GM21515 (cell line): ENCODE data around the gene LMNA.
"Not testable (repeated sequence)": the region's sequence is repeated elsewhere in the genome, so short reads cannot be mapped to it uniquely, and the experiment has no call there.

Source experiments
- ATAC-seq: cut with Tn5 transposase; IDR thresholded peaks from one replicate; pipeline ENCODE4 v1.9.1; 2021; ENCODE audit not compliant: unreplicated experiment

LMNA gene

DNA sequence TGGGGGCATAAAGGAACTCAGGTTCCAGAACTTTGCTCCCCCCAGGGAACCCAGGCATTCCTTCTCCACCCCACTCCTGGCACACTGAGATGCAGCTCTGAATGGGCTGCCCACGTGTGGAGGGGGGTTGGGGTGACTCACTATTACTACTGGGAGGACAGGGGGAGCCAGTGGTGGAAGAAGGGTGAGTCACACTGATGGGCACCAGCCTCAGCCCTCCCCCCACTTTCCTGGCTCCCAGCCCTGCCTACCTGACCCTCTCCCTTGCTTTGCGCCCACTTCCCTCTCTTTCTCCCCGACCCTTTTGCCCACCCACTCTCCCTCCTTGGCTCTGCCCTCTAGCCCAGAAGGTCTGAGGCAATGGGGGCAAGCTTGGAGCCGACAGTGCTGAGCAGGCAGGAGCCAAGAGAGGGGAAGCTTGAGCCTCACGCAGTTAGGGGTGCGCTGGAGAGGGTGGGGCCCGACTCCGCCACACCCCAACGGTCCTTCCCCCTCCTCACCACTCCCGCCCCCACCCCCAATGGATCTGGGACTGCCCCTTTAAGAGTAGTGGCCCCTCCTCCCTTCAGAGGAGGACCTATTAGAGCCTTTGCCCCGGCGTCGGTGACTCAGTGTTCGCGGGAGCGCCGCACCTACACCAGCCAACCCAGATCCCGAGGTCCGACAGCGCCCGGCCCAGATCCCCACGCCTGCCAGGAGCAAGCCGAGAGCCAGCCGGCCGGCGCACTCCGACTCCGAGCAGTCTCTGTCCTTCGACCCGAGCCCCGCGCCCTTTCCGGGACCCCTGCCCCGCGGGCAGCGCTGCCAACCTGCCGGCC, at the start of gene LMNA:
LMNA (plus strand) TSS at position 611 of the 818 bp plus-strand sequence. CDS start 208 bp downstream, outside the sequence.
- peak; percentile 51 for ATAC-seq

DNA sequence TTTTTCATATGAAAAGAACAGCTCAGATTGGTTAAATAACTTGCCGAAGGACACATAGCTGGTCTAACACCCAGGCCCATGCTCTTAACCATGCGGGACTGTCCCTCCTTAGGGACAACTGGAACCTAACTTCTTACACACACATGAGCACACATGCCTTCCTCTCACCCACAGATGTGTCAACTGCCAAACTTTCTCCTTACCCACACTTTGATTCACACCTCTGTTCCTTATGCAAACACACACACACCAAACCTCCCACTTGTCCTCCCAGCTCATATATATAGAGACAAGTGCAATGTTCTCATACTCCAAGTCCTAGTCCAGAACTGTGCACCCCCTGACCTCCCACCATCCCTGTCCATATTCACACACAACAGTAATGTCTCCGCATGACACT, 49.3 kb upstream of the LMNA start:
- no peak for ATAC-seq

GRCh38 chr1:156065871-156066270, 48.6 kb upstream of the LMNA start:
- no peak for ATAC-seq

DNA sequence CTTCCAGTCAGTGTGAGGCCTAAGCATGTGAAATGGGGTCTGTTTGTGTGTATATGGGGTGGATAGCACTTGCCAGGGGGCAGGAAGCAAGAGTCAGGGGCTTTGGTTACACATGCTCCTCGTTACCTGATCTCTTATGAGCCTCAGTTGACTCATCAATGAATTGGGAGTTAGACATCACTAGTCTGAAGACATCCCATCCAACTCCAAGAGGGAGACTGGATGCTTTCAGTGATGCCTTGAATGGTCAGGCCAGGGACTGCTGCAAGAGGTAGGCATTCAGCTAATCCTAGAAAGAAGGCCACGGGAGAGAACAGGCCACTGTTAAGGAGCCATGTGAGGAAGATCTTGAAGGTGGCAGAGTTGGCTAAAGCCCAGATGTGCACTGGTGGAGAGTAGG, 47.2 kb upstream of the LMNA start:
- ATAC-seq, result no peak

GRCh38 chr1:156069490-156070455, 44.7 kb upstream of the LMNA start:
- ATAC-seq, result no peak

DNA sequence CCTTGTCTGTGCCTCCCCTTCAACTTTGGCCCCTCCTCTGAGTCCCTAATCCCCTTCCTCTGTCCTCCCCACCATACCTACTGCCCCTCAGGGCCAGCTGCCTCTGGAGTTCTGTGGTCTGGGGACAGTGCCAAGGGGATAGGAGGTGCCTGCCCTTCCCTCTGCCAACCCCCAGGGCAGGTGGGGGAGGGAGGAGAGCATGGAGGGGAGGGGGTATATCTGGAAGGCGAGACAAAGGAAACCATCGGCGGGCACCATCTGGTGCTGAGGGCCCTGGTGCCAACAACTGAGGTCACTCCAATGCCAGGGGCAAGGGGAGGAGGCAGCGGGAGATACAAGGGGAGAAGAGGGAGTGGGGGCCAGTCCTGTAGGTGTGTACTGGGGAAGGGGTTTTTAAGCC, 44.0 kb upstream of the LMNA start:
- no peak for ATAC-seq

DNA sequence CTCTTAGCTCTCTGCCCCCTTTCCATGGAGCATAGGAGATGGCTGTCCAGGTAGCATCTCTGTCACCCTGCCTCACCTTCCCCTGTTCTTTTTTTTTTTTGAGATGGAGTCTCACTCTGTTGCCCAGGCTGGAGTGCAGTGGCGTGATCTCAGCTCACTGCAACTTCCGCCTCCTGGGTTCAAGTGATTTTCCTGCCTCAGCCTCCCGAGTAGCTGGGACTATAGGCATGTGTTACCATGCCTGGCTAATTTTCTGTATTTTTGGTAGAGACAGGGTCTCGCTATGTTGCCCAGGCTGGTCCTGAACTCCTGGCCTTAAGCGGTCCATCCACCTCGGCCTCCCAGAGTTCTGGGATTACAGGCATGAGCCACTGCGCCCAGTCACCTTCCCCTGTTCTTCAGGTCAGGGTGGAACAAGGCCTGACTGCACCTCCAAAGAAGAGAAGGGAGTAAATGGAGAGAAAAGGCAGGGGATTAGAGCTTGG, 43.1 kb upstream of the LMNA start:
- ATAC-seq, result not testable (repeated sequence)

- no peak for ATAC-seq
These were observed 42.3 kb upstream of the LMNA start for GRCh38 chr1:156072251-156072650.

GRCh38 chr1:156073110-156073687, 41.3 kb upstream of the LMNA start:
- no peak for ATAC-seq

- no peak for ATAC-seq
These were observed 40.8 kb upstream of the LMNA start for GRCh38 chr1:156073740-156074139.

GRCh38 chr1:156074661-156075060, 39.9 kb upstream of the LMNA start:
- no peak for ATAC-seq

DNA sequence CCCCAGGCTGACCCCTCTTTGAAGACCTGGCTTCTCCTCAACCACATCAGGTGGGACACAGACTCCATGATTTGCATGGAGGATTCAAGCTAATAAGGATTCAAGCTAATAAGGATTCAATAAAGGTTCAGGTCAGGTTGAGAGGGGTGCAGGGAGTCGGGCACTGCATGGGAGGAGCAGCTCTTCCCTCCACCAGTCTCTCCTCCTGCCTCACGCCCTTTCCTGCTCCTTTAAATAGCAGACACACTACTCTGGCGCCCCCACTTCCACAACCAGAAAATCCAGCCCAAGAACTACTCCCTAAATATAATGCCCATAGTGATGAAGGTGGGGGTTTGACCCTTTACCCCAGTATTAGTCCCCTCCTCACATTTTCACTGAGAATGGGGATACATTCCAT, 39.3 kb upstream of the LMNA start:
- ATAC-seq, result no peak

GRCh38 chr1:156075775-156076204, 38.7 kb upstream of the LMNA start:
- ATAC-seq, result no peak

DNA sequence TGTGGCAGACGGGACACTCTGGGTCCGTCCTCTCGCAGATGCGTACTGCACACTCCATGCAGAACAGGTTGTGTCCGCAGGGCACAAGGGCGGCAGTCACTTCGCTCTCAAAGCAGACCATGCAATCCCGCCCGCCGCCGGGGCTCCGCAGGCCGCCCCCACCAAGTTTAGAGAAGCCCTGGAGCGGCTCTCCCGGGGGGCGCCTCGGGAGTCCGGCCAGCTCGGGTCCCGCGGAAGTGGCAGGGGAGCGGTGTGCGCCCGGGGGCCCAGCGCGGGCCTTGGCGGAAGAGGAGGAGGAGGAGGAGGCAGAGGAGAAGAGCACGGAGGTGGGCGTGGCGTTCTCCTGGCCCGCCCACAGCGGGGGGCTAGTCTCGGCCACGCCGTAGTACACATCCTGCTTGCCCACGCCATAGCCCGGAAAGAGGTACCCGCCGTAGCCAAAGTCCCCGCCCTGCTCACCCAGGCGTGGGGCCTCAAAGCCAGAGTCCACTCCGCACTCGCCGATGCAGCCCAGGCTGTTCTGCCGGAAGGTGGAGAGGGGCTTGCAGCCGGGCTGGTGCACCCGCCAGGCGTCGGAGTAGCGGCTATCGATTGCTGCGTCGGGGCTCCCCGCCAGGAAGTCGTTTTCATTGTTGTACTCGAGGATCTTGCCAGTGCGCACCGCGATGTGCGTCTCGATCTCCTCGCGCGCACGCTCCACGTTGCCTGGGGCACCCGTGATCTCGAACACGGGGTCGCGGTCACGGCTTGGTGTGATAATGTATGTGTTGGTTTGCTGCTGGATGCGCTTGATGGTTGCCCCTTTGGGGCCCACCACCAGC, 37.7 kb upstream of the LMNA start:
- peak; percentile 64 for ATAC-seq

- no peak for ATAC-seq
These were observed 37.1 kb upstream of the LMNA start for GRCh38 chr1:156077430-156077760.

DNA sequence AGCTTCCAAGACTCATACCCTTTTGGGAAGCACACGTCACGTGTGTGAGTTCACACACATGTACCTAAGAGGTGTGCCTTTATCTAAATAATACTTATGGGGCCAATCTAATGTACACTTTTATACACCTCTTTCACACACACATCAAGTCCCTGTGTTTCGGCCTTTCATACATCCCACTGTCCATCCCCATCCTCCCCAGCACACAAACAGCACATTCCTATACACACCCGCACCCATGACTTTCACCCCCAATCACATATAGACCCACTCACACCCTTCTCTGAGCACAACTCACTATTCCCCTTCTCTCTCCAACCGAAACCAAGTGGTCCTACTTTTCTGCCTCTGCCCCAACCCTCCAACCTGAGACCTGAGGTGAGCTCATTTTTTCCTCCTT, 35.8 kb upstream of the LMNA start:
- ATAC-seq, result no peak

DNA sequence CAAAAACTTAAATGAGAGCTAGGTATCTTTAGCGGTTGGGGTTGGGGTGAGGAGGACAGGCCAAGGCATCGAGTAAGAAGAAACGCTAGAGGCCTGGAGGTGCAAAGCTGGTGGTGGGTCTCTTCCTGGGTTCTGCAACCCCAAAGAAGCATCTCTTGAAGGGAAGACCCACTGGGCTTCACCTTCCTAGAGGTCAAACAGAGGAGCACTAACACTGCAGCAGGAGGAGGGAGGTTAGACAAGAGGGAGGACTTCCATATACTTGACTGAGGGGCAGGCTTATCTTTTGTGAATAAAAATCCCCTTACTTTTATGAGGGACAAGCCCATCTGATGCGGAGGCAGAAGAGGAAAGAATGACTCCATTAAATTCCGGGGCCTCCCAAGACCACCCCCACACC, 34.7 kb upstream of the LMNA start:
- no peak for ATAC-seq

GRCh38 chr1:156080241-156080862, 34.2 kb upstream of the LMNA start:
- ATAC-seq, result no peak

DNA sequence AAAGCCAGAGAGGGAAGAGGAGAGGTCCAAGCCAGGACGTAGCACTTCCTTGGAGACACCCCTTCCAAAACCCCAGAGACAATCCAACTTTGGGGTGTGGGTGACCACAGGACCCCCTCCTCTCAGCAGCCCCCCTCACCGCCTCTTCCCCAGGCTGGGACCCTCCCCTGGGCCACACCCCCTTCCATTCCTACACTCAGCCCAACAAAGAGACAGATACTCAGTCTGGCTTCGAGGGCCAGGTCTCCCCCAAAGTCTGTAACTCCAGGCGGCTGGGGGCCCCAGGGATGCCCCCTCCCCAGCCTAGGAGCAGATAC, 33.7 kb upstream of the LMNA start:
- no peak for ATAC-seq

GRCh38 chr1:156081180-156081916, 33.2 kb upstream of the LMNA start:
- ATAC-seq, result no peak
